ENCODE data around the gene NPAS1.

NPAS1 gene

GRCh38 chr19:47066376-47067214 is 47.0 kb downstream of the NPAS1 start:
- no peak overlapping the region for H3K4ac ChIP-seq (ENCODE audit: low read depth in 1 of 2, low read length in 2 of 2)
- H3K4me3 ChIP-seq (ENCODE audit: insufficient read depth in 1 of 2, low read depth in 1 of 2, low read length in 2 of 2): no peak overlapping the region
- H3K9ac ChIP-seq (ENCODE audit: low read length): no peak overlapping the region
- no peak overlapping the region for H4K91ac ChIP-seq (ENCODE audit: low read length)
- no peaks in the 10 kb centered on the region for H3K9me3 ChIP-seq (ENCODE audit: control insufficient read depth, low read length)
- H3K14ac ChIP-seq (ENCODE audit: low read length in 2 of 2): no peak overlapping the region
- no peak overlapping the region for H2BK120ac ChIP-seq (ENCODE audit: low read depth, low read length)
- H2AK5ac ChIP-seq (ENCODE audit: low read length, severe bottlenecking): no peak overlapping the region
- no peak overlapping the region for H2AFZ ChIP-seq (ENCODE audit: low read depth, low read length)
- DNase-seq: no peak
- no peak overlapping the region for H2BK15ac ChIP-seq (ENCODE audit: low read depth, poor library complexity, severe bottlenecking)
- H3K4me1 ChIP-seq (ENCODE audit: control insufficient read depth, insufficient read depth, low read depth, low read length): peaks cover 8% of the 10 kb centered on the region
- no peak overlapping the region for H3K4me2 ChIP-seq (ENCODE audit: low read length, poor library complexity, severe bottlenecking)
- 98% methylated on average over 61 of the region's 61 CpGs for WGBS
- no peak overlapping the region for H4K8ac ChIP-seq (ENCODE audit: low read length)
- H3K27ac ChIP-seq (ENCODE audit: low read length, poor library complexity, severe bottlenecking): no peak overlapping the region
- H3K36me3 ChIP-seq (ENCODE audit: control insufficient read depth in 1 of 2, insufficient read depth in 2 of 2, low read depth in 1 of 2, low read length in 2 of 2): peaks cover 60 to 81% of the 10 kb centered on the region in 2 experiments
- no peaks in the 10 kb centered on the region for H3K27me3 ChIP-seq (ENCODE audit: control insufficient read depth in 1 of 2, insufficient read depth in 1 of 2, low read length in 2 of 2)
- no peak overlapping the region for H2BK5ac ChIP-seq (ENCODE audit: low read depth, low read length, poor library complexity, severe bottlenecking)
- H3K79me1 ChIP-seq (replicated peaks; ENCODE audit: low read length, poor library complexity, severe bottlenecking): peaks cover 45% of the 10 kb centered on the region
- no peak overlapping the region for H3K18ac ChIP-seq (ENCODE audit: low read depth in 1 of 2, low read length in 2 of 2)
- no peak overlapping the region for H2BK12ac ChIP-seq (ENCODE audit: low read length in 2 of 2)
- no peak overlapping the region for H3K23ac ChIP-seq (ENCODE audit: low read length in 2 of 2)

GRCh38 chr19:47067215-47067847 is 47.7 kb downstream of the NPAS1 start:
- Histone ChIP-seq H3K4ac (ENCODE audit: low read depth in 1 of 2, low read length in 2 of 2) (no peak overlapping the region), H3K4me1 (ENCODE audit: control insufficient read depth, insufficient read depth, low read depth, low read length) (peaks cover 3% of the 10 kb centered on the region), H2BK120ac (ENCODE audit: low read depth, low read length) (no peak overlapping the region), H2AFZ (ENCODE audit: low read depth, low read length) (no peak overlapping the region), H3K9me3 (ENCODE audit: control insufficient read depth, low read length) (no peaks in the 10 kb centered on the region), H3K79me1 (replicated peaks; ENCODE audit: low read length, poor library complexity, severe bottlenecking) (peaks cover 51% of the 10 kb centered on the region), H4K91ac (ENCODE audit: low read length) (no peak overlapping the region), H3K9ac (ENCODE audit: low read length) (no peak overlapping the region), H3K27ac (ENCODE audit: low read length, poor library complexity, severe bottlenecking) (no peak overlapping the region), H3K36me3 (ENCODE audit: control insufficient read depth in 1 of 2, insufficient read depth in 2 of 2, low read depth in 1 of 2, low read length in 2 of 2) (peaks cover 66 to 88% of the 10 kb centered on the region in 2 experiments), H3K18ac (ENCODE audit: low read depth in 1 of 2, low read length in 2 of 2) (no peak overlapping the region), H2BK12ac (ENCODE audit: low read length in 2 of 2) (no peak overlapping the region), H3K27me3 (ENCODE audit: control insufficient read depth in 1 of 2, insufficient read depth in 1 of 2, low read length in 2 of 2) (no peaks in the 10 kb centered on the region), H3K14ac (ENCODE audit: low read length in 2 of 2) (no peak overlapping the region), H3K23ac (ENCODE audit: low read length in 2 of 2) (no peak overlapping the region), H2BK5ac (ENCODE audit: low read depth, low read length, poor library complexity, severe bottlenecking) (no peak overlapping the region), H3K4me3 (ENCODE audit: insufficient read depth in 1 of 2, low read depth in 1 of 2, low read length in 2 of 2) (no peak overlapping the region), H3K4me2 (ENCODE audit: low read length, poor library complexity, severe bottlenecking) (no peak overlapping the region), H2AK5ac (ENCODE audit: low read length, severe bottlenecking) (no peak overlapping the region), H4K8ac (ENCODE audit: low read length) (no peak overlapping the region), H2BK15ac (ENCODE audit: low read depth, poor library complexity, severe bottlenecking) (no peak overlapping the region)
- WGBS: 99% methylated on average over 36 of the region's 36 CpGs
- DNase-seq: no peak

- Histone ChIP-seq H3K79me1 (replicated peaks; ENCODE audit: low read length, poor library complexity, severe bottlenecking) (peaks cover 54% of the 10 kb centered on the region), H3K4me3 (ENCODE audit: insufficient read depth in 1 of 2, low read depth in 1 of 2, low read length in 2 of 2) (no peak overlapping the region), H2BK12ac (ENCODE audit: low read length in 2 of 2) (no peak overlapping the region), H3K23ac (ENCODE audit: low read length in 2 of 2) (no peak overlapping the region), H2BK5ac (ENCODE audit: low read depth, low read length, poor library complexity, severe bottlenecking) (no peak overlapping the region), H3K9ac (ENCODE audit: low read length) (no peak overlapping the region), H3K27me3 (ENCODE audit: control insufficient read depth in 1 of 2, insufficient read depth in 1 of 2, low read length in 2 of 2) (no peaks in the 10 kb centered on the region), H3K4me1 (ENCODE audit: control insufficient read depth, insufficient read depth, low read depth, low read length) (peaks cover 2% of the 10 kb centered on the region), H3K36me3 (ENCODE audit: control insufficient read depth in 1 of 2, insufficient read depth in 2 of 2, low read depth in 1 of 2, low read length in 2 of 2) (peaks cover 72 to 86% of the 10 kb centered on the region in 2 experiments), H2BK15ac (ENCODE audit: low read depth, poor library complexity, severe bottlenecking) (no peak overlapping the region), H3K4me2 (ENCODE audit: low read length, poor library complexity, severe bottlenecking) (no peak overlapping the region), H3K4ac (ENCODE audit: low read depth in 1 of 2, low read length in 2 of 2) (no peak overlapping the region), H3K27ac (ENCODE audit: low read length, poor library complexity, severe bottlenecking) (no peak overlapping the region), H2AFZ (ENCODE audit: low read depth, low read length) (no peak overlapping the region), H3K9me3 (ENCODE audit: control insufficient read depth, low read length) (no peaks in the 10 kb centered on the region), H4K8ac (ENCODE audit: low read length) (no peak overlapping the region), H3K14ac (ENCODE audit: low read length in 2 of 2) (no peak overlapping the region), H3K18ac (ENCODE audit: low read depth in 1 of 2, low read length in 2 of 2) (no peak overlapping the region), H2BK120ac (ENCODE audit: low read depth, low read length) (no peak overlapping the region), H4K91ac (ENCODE audit: low read length) (no peak overlapping the region), H2AK5ac (ENCODE audit: low read length, severe bottlenecking) (no peak overlapping the region)
- 91% methylated on average over 8 of the region's 8 CpGs for WGBS
- DNase-seq: no peak
Observed at GRCh38 chr19:47068246-47068645, 48.6 kb downstream of the NPAS1 start.

GRCh38 chr19:47068876-47069406 is 49.3 kb downstream of the NPAS1 start:
- DNase-seq: no peak
- no peak overlapping the region for H2AFZ ChIP-seq (ENCODE audit: low read depth, low read length)

More at GRCh38 chr19:47068876-47069406, 49.3 kb downstream of the NPAS1 start:
- Histone ChIP-seq H3K4me2 (ENCODE audit: low read length, poor library complexity, severe bottlenecking) (no peak overlapping the region), H3K9me3 (ENCODE audit: control insufficient read depth, low read length) (no peaks in the 10 kb centered on the region), H3K4ac (ENCODE audit: low read depth in 1 of 2, low read length in 2 of 2) (no peak overlapping the region), H2AK5ac (ENCODE audit: low read length, severe bottlenecking) (no peak overlapping the region), H3K27ac (ENCODE audit: low read length, poor library complexity, severe bottlenecking) (no peak overlapping the region), H3K79me1 (replicated peaks; ENCODE audit: low read length, poor library complexity, severe bottlenecking) (peaks cover 56% of the 10 kb centered on the region), H3K14ac (ENCODE audit: low read length in 2 of 2) (no peak overlapping the region), H3K18ac (ENCODE audit: low read depth in 1 of 2, low read length in 2 of 2) (no peak overlapping the region), H3K4me3 (ENCODE audit: insufficient read depth in 1 of 2, low read depth in 1 of 2, low read length in 2 of 2) (no peak overlapping the region), H2BK5ac (ENCODE audit: low read depth, low read length, poor library complexity, severe bottlenecking) (no peak overlapping the region), H2BK12ac (ENCODE audit: low read length in 2 of 2) (no peak overlapping the region), H3K4me1 (ENCODE audit: control insufficient read depth, insufficient read depth, low read depth, low read length) (peaks cover 2% of the 10 kb centered on the region), H2BK120ac (ENCODE audit: low read depth, low read length) (no peak overlapping the region), H3K27me3 (ENCODE audit: control insufficient read depth in 1 of 2, insufficient read depth in 1 of 2, low read length in 2 of 2) (no peaks in the 10 kb centered on the region), H3K9ac (ENCODE audit: low read length) (no peak overlapping the region), H3K23ac (ENCODE audit: low read length in 2 of 2) (no peak overlapping the region), H4K8ac (ENCODE audit: low read length) (no peak overlapping the region), H4K91ac (ENCODE audit: low read length) (no peak overlapping the region), H2BK15ac (ENCODE audit: low read depth, poor library complexity, severe bottlenecking) (no peak overlapping the region), H3K36me3 (ENCODE audit: control insufficient read depth in 1 of 2, insufficient read depth in 2 of 2, low read depth in 1 of 2, low read length in 2 of 2) (peaks cover 66 to 85% of the 10 kb centered on the region in 2 experiments)
- WGBS: 95% methylated on average over 17 of the region's 18 CpGs

Measured in mesenchymal stem cell (in vitro differentiated cells and primary cell).